ENCODE data around the gene PCNT. TPM values are rescaled to one million over a fixed set of nuclear protein-coding genes. Genes with fewer than 3 reads are reported as not detected.

The PCNT gene
- total RNA-seq, 1 donor from 2014 or later = 36.0 TPM

GRCh38 chr21:46486481-46487126 is 162.6 kb downstream of the PCNT start:
- Mint-ChIP-seq H3K4me1 (ENCODE audit: unreplicated experiment) (peaks cover 6% of the 10 kb centered on the region), H3K4me3 (ENCODE audit: unreplicated experiment) (no peak overlapping the region), H3K36me3 (ENCODE audit: low read depth, unreplicated experiment) (peaks cover 10% of the 10 kb centered on the region), H3K9me3 (ENCODE audit: unreplicated experiment) (no peaks in the 10 kb centered on the region), H3K27me3 (ENCODE audit: unreplicated experiment) (peaks cover 2% of the 10 kb centered on the region), H3K27ac (ENCODE audit: unreplicated experiment) (no peak overlapping the region)
- DNase-seq (ENCODE audit: low spot score) = no peak
- no peak for TF ChIP-seq CTCF (IDR thresholded peaks at IDR 0.05; ENCODE audit: unreplicated experiment)

GRCh38 chr21:46489162-46489663 is 165.3 kb downstream of the PCNT start:
- peaks cover 19% of the 10 kb centered on the region for H3K36me3 Mint-ChIP-seq (ENCODE audit: low read depth, unreplicated experiment)
- H3K27ac Mint-ChIP-seq (ENCODE audit: unreplicated experiment) = no peak overlapping the region
- no peak overlapping the region for H3K4me3 Mint-ChIP-seq (ENCODE audit: unreplicated experiment)
- H3K4me1 Mint-ChIP-seq (ENCODE audit: unreplicated experiment) = peaks cover 6% of the 10 kb centered on the region
- no peaks in the 10 kb centered on the region for H3K9me3 Mint-ChIP-seq (ENCODE audit: unreplicated experiment)
- no peak for TF ChIP-seq CTCF (IDR thresholded peaks at IDR 0.05; ENCODE audit: unreplicated experiment)
- no peak for DNase-seq (ENCODE audit: low spot score)
- no peaks in the 10 kb centered on the region for H3K27me3 Mint-ChIP-seq (ENCODE audit: unreplicated experiment)

- no peak for DNase-seq (ENCODE audit: low spot score)
Measured at GRCh38 chr21:46489800-46490199, 165.8 kb downstream of the PCNT start.

GRCh38 chr21:46491553-46491952 is 167.6 kb downstream of the PCNT start:
- peaks cover 8% of the 10 kb centered on the region for H3K4me1 Mint-ChIP-seq (ENCODE audit: unreplicated experiment)
- DNase-seq (ENCODE audit: low spot score) = no peak
- H3K27me3 Mint-ChIP-seq (ENCODE audit: unreplicated experiment) = no peaks in the 10 kb centered on the region
- no peak overlapping the region for H3K27ac Mint-ChIP-seq (ENCODE audit: unreplicated experiment)
- TF ChIP-seq CTCF (IDR thresholded peaks at IDR 0.05; ENCODE audit: unreplicated experiment) = no peak
- no peaks in the 10 kb centered on the region for H3K9me3 Mint-ChIP-seq (ENCODE audit: unreplicated experiment)
- H3K36me3 Mint-ChIP-seq (ENCODE audit: low read depth, unreplicated experiment) = peaks cover 22% of the 10 kb centered on the region
- H3K4me3 Mint-ChIP-seq (ENCODE audit: unreplicated experiment) = no peak overlapping the region

More at GRCh38 chr21:46489800-46490199, 165.8 kb downstream of the PCNT start:
- Mint-ChIP-seq H3K27me3 (ENCODE audit: unreplicated experiment) (no peaks in the 10 kb centered on the region), H3K4me1 (ENCODE audit: unreplicated experiment) (peaks cover 9% of the 10 kb centered on the region), H3K36me3 (ENCODE audit: low read depth, unreplicated experiment) (peaks cover 19% of the 10 kb centered on the region), H3K27ac (ENCODE audit: unreplicated experiment) (no peak overlapping the region), H3K9me3 (ENCODE audit: unreplicated experiment) (no peaks in the 10 kb centered on the region), H3K4me3 (ENCODE audit: unreplicated experiment) (no peak overlapping the region)
- no peak for TF ChIP-seq CTCF (IDR thresholded peaks at IDR 0.05; ENCODE audit: unreplicated experiment)

GRCh38 chr21:46492851-46493250 is 168.9 kb downstream of the PCNT start:
- Mint-ChIP-seq H3K4me3 (ENCODE audit: unreplicated experiment) (no peak overlapping the region), H3K9me3 (ENCODE audit: unreplicated experiment) (no peaks in the 10 kb centered on the region), H3K27ac (ENCODE audit: unreplicated experiment) (no peak overlapping the region), H3K36me3 (ENCODE audit: low read depth, unreplicated experiment) (peaks cover 21% of the 10 kb centered on the region), H3K27me3 (ENCODE audit: unreplicated experiment) (no peaks in the 10 kb centered on the region), H3K4me1 (ENCODE audit: unreplicated experiment) (peaks cover 3% of the 10 kb centered on the region)
- no peak for DNase-seq (ENCODE audit: low spot score)
- no peak for TF ChIP-seq CTCF (IDR thresholded peaks at IDR 0.05; ENCODE audit: unreplicated experiment)
